Brain microvascular endothelial cell (primary cell): ENCODE results near the gene LDLRAD4.

Experiments used
- DNase-seq: peaks from one replicate; pipeline ENCODE4 v3.0.0-alpha.2; 2020
- H3K27ac ChIP-seq: fragments of 250-450 bp; sonication (Bioruptor Pico); 2 replicates; pipeline ENCODE4 v1.5.1; 2020; ENCODE audit warnings: mild to moderate bottlenecking, moderate library complexity
- H3K27me3 ChIP-seq: fragments of 250-450 bp; sonication (Bioruptor Pico); replicated peaks from 2 replicates; pipeline ENCODE4 v1.5.1; 2020; ENCODE audit warnings: mild to moderate bottlenecking
- H3K36me3 ChIP-seq: fragments of 250-450 bp; sonication (Bioruptor Pico); replicated peaks from 2 replicates; pipeline ENCODE4 v1.5.1; 2020; ENCODE audit warnings: mild to moderate bottlenecking
- H3K4me3 ChIP-seq: 2 replicates; pipeline ENCODE4 v1.5.1; 2011; ENCODE audit warnings: low read depth, mild to moderate bottlenecking, control low read depth, low read length, moderate library complexity
- in situ Hi-C: cut with HindIII; loops from 2 replicates; pipeline ENCODE4 v1.10.0; 2017; ENCODE audit warnings: low sequenced_read_pairs, low pct_ligation_motif_present
- TF ChIP-seq, protein P1 (sequence below): IDR thresholded peaks from 2 replicates; pipeline ENCODE4 v1.5.1; 2011; ENCODE audit warnings: low read depth, mild to moderate bottlenecking, moderate library complexity, low read length, control low read depth, inconsistent platforms; ENCODE audit errors: missing control alignments

LDLRAD4 gene

DNA sequence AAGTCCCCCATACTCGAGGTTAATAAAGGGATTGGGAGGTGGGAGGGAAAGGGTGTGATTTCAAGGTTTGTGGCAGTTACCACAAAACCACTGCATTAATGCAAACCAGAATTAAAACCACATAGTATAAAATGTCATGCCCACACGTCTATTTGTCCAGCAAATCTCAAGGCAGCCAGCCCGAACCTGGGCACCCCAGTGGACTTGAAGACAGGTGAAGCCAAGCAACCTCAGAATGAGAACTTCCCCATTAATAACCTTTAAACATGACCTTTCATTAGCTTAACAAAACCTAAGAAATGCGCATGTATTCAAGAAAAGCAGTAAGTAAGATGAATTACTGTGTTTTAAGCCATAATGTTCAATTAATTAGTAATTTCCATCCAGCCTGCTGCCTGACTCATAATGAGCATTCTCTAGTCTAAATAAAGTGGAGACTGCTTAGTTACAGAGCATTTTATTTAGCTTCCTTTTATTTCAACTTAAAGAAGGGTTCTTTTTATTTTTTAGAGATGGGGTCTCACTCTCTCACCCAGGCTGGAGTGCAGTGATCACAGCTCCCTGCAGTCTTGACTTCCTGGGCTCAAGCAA, 278.2 kb downstream of the LDLRAD4 start:
- Histone ChIP-seq H3K4me3 (no peak overlapping the region), H3K27me3 (no peaks in the 10 kb centered on the region), H3K36me3 (no peaks in the 10 kb centered on the region), H3K27ac (no peak overlapping the region)
- in situ Hi-C loops, result no loop called here
- no peak for DNase-seq
- TF ChIP-seq, protein P1, sequence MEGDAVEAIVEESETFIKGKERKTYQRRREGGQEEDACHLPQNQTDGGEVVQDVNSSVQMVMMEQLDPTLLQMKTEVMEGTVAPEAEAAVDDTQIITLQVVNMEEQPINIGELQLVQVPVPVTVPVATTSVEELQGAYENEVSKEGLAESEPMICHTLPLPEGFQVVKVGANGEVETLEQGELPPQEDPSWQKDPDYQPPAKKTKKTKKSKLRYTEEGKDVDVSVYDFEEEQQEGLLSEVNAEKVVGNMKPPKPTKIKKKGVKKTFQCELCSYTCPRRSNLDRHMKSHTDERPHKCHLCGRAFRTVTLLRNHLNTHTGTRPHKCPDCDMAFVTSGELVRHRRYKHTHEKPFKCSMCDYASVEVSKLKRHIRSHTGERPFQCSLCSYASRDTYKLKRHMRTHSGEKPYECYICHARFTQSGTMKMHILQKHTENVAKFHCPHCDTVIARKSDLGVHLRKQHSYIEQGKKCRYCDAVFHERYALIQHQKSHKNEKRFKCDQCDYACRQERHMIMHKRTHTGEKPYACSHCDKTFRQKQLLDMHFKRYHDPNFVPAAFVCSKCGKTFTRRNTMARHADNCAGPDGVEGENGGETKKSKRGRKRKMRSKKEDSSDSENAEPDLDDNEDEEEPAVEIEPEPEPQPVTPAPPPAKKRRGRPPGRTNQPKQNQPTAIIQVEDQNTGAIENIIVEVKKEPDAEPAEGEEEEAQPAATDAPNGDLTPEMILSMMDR, result no peak

GRCh38 chr18:13499803-13500202, 281.2 kb downstream of the LDLRAD4 start:
- in situ Hi-C loops, result no loop called here
- H3K4me3 ChIP-seq, result no peak overlapping the region
- DNase-seq, result no peak
- no peaks in the 10 kb centered on the region for H3K27me3 ChIP-seq
- H3K27ac ChIP-seq, result no peak overlapping the region
- TF ChIP-seq, protein P1, result no peak
- H3K36me3 ChIP-seq, result no peaks in the 10 kb centered on the region

- no peak overlapping the region for H3K4me3 ChIP-seq
- in situ Hi-C loops, result no loop called here
- TF ChIP-seq, protein P1, result no peak
- H3K27me3 ChIP-seq, result no peaks in the 10 kb centered on the region
- no peaks in the 10 kb centered on the region for H3K36me3 ChIP-seq
- peak; percentile 70 for DNase-seq
- no peak overlapping the region for H3K27ac ChIP-seq
These were observed 281.8 kb downstream of the LDLRAD4 start for GRCh38 chr18:13500227-13500865.

DNA sequence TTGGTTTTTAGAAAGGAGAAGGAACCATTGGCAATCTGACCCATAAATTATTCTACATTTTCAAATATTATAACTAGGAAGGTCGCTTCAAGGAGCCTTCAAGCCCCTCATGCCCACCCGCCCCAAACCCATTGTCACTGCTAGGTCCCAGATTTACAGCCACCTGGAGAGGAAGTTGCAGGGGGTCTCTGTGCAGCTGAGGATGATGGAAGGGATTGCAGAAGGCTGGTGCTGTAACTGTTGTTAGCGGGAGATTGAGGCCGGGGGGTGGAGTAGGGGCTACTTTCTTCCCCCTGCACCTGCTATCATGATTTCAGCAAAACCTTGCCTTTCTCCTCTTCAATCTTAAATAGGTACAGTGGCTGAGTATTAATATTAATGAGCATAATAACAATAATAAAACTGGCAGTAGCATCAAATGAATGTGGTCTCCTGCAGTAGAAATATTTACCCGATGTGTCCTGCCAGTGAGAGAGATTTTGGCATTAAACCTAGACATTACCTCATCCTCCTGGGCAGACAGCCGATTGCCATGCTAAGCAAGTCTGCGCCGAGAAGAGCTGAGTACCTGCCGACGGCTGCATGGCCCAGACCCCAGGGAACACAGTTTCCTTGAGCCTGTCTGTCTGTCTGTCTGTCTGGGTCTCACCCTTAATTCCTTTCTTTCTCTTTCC, 282.4 kb downstream of the LDLRAD4 start:
- Histone ChIP-seq H3K4me3 (no peak overlapping the region), H3K36me3 (no peaks in the 10 kb centered on the region), H3K27ac (no peak overlapping the region), H3K27me3 (no peaks in the 10 kb centered on the region)
- TF ChIP-seq, protein P1, result no peak
- peak; percentile 33 for DNase-seq
- in situ Hi-C loops, result no loop called here

GRCh38 chr18:13501543-13501887, 283.0 kb downstream of the LDLRAD4 start:
- H3K4me3 ChIP-seq, result no peak overlapping the region
- TF ChIP-seq, protein P1, result no peak

DNA sequence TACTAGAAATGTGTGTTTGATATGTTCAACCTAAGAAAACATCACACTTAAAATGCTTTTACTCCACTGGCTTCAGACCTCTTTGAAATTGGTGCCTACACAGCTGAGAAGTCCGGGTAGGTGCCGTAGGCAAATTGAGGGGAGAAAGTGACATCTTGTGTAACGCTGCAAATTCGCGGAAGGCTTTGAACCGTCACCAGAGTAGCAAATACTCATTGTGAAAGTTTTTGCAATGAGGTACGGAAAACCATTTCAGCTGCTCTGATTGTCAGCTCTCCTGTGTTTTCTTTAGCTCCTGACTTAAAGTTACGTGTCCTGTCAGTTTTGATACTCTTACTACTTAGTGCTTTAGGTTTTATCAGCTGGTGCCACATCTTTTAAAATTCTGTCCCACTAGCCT, 283.3 kb downstream of the LDLRAD4 start:
- no peak for DNase-seq
- no peak overlapping the region for H3K27ac ChIP-seq
- no peak overlapping the region for H3K4me3 ChIP-seq
- TF ChIP-seq, protein P1, result no peak
- in situ Hi-C loops, result no loop called here
- no peaks in the 10 kb centered on the region for H3K27me3 ChIP-seq
- H3K36me3 ChIP-seq, result no peaks in the 10 kb centered on the region

More at GRCh38 chr18:13501543-13501887, 283.0 kb downstream of the LDLRAD4 start:
- no peak for DNase-seq
- Histone ChIP-seq H3K27ac (no peak overlapping the region), H3K27me3 (no peaks in the 10 kb centered on the region), H3K36me3 (no peaks in the 10 kb centered on the region)
- in situ Hi-C loops, result no loop called here
